Urinary bladder (tissue), 4 donors: ENCODE results near the gene NAXE. TPM values are rescaled to one million over a fixed set of nuclear protein-coding genes. Genes with fewer than 3 reads are reported as not detected.
A peak's percentile ranks its signal among the peaks of the same experiment; 100 is the strongest.
"Not testable (repeated sequence)": the region's sequence is repeated elsewhere in the genome, so short reads cannot be mapped to it uniquely, and the experiment has no call there.

ENCODE experiments used
- DNase-seq: peaks from one replicate; pipeline ENCODE4 v3.0.0-alpha.2; 2015; ENCODE audit errors: extremely low spot score
- H3K27ac ChIP-seq: one replicate; pipeline ENCODE4 v1.5.1; 2013; ENCODE audit warnings: low read depth, mild to moderate bottlenecking, moderate library complexity
- H3K36me3 ChIP-seq: one replicate; pipeline ENCODE4 v1.6.1; 2013; ENCODE audit warnings: mild to moderate bottlenecking, moderate library complexity; ENCODE audit not compliant: insufficient read depth
- H3K4me1 ChIP-seq: one replicate; pipeline ENCODE4 v1.6.1; 2013; ENCODE audit warnings: mild to moderate bottlenecking, moderate library complexity; ENCODE audit not compliant: insufficient read depth
- H3K4me3 ChIP-seq: one replicate; pipeline ENCODE4 v1.5.1; 2013; ENCODE audit warnings: low read depth, low read length
- WGBS: extraction: QIAGEN DNeasy Blood & Tissue Kit; methylation state at CpG from one replicate; pipeline ENCODE4 v1.1.7; 2013; 5-methylcytosine and 5-hydroxymethylcytosine counted together
- polyA plus RNA-seq: library from polyadenylated mRNA; stranded (reverse); fragments of 200-250 nt; gene quantifications from one replicate; pipeline ENCODE4 v1.2.3, GENCODE V29; 2013
- total RNA-seq: library from RNA; depleted of rRNA; stranded (reverse); fragments of >200 nt; gene quantifications from one replicate; pipeline ENCODE4 v1.2.3, GENCODE V29; 2014
- donor health status: healthy with polysubstance abuse.
- donor health status: healthy.

Gene NAXE
- total RNA-seq (27.3 TPM), polyA plus RNA-seq (84.1 TPM)

- Histone ChIP-seq H3K36me3 (no peaks in the 10 kb centered on the region), H3K27ac (peak within 1 kb of the TSS; percentile 79), H3K4me3 (peak within 1 kb of the TSS; percentile 60), H3K4me1 (no peaks in the 10 kb centered on the region)
- DNase-seq = no peak
- WGBS = under 1% methylated on average over 60 of the region's 60 CpGs
Observed at GRCh38 chr1:156591432-156592157, at the start of gene NAXE. Gene NAXE, plus strand, starts transcription at chr1:156591776. Its CDS starts 29 bp downstream, at chr1:156591805.

- no peaks in the 10 kb centered on the region for H3K36me3 ChIP-seq
- DNase-seq = no peak
- no peak overlapping the region for H3K27ac ChIP-seq
- 94% methylated on average over 1 of the region's 1 CpG for WGBS
- no peak overlapping the region for H3K4me3 ChIP-seq
- H3K4me1 ChIP-seq = no peaks in the 10 kb centered on the region
Observed at GRCh38 chr1:156543066-156543465, 48.5 kb upstream of the NAXE start.

GRCh38 chr1:156544592-156545102, 46.9 kb upstream of the NAXE start:
- 97% methylated on average over 3 of the region's 3 CpGs for WGBS
- no peak for DNase-seq
- Histone ChIP-seq H3K4me3 (no peak overlapping the region), H3K27ac (no peak overlapping the region), H3K36me3 (no peaks in the 10 kb centered on the region), H3K4me1 (no peaks in the 10 kb centered on the region)

DNA sequence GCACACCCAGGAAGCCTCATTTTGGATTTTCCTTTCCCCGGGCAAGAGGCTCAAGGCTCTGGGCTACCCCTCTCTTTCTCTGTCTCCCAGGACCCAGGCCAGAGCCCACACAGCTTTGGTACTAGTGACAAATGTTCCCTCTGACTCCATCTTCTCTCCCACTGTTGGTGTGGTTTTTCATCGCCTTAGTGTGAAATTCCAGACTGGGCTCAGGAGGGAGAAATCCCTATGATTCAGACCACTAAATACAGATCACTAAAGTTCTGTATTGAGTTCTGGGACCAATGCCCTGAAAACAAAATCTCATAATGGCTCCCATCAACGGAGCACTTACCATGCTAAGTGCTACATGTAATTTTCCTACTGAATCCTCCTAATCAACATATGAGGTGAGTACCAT, 45.3 kb upstream of the NAXE start:
- H3K36me3 ChIP-seq = no peaks in the 10 kb centered on the region
- no peak for DNase-seq
- 81% methylated on average over 3 of the region's 3 CpGs for WGBS

GRCh38 chr1:156547434-156547833, 44.1 kb upstream of the NAXE start:
- no peak overlapping the region for H3K27ac ChIP-seq
- H3K36me3 ChIP-seq = no peaks in the 10 kb centered on the region
- WGBS = 94% methylated on average over 4 of the region's 4 CpGs
- no peak for DNase-seq
- H3K4me3 ChIP-seq = no peak overlapping the region
- H3K4me1 ChIP-seq = no peaks in the 10 kb centered on the region

More for the DNA sequence above, 45.3 kb upstream of the NAXE start:
- Histone ChIP-seq H3K4me3 (no peak overlapping the region), H3K27ac (no peak overlapping the region), H3K4me1 (no peaks in the 10 kb centered on the region)

GRCh38 chr1:156547982-156548381, 43.6 kb upstream of the NAXE start:
- H3K4me3 ChIP-seq = no peak overlapping the region
- DNase-seq = no peak
- WGBS = 90% methylated on average over 9 of the region's 9 CpGs
- H3K36me3 ChIP-seq = no peaks in the 10 kb centered on the region
- no peaks in the 10 kb centered on the region for H3K4me1 ChIP-seq
- no peak overlapping the region for H3K27ac ChIP-seq

DNA sequence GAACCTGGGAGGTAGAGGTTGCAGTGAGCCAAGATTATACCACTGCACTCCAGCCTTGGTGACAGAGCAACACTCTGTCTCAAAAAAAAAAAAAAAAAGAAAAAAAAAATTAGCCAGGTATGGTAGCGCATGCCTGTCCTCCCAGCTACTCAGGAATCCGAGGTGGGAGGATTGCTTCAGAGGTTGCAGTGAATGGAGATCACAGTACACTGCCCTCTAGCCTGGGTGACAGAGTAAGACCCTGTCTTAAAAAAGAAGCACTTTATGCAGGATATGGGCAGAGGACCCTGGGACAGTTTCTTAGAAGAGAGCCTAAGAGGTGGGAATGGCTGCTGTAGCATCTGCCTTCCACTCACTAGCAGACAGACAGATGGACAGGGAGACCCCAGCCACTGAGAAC, 42.2 kb upstream of the NAXE start:
- no peak overlapping the region for H3K27ac ChIP-seq
- 81% methylated on average over 2 of the region's 2 CpGs for WGBS
- H3K4me3 ChIP-seq = no peak overlapping the region
- no peaks in the 10 kb centered on the region for H3K36me3 ChIP-seq
- no peaks in the 10 kb centered on the region for H3K4me1 ChIP-seq
- no peak for DNase-seq

GRCh38 chr1:156549831-156550230, 41.7 kb upstream of the NAXE start:
- Histone ChIP-seq H3K4me1 (no peaks in the 10 kb centered on the region), H3K27ac (no peak overlapping the region), H3K4me3 (no peak overlapping the region), H3K36me3 (no peaks in the 10 kb centered on the region)
- DNase-seq = no peak
- 96% methylated on average over 1 of the region's 1 CpG for WGBS

GRCh38 chr1:156550346-156550745, 41.2 kb upstream of the NAXE start:
- no peaks in the 10 kb centered on the region for H3K4me1 ChIP-seq
- no peak for DNase-seq
- H3K36me3 ChIP-seq = no peaks in the 10 kb centered on the region
- H3K27ac ChIP-seq = no peak overlapping the region
- 83% methylated on average over 5 of the region's 5 CpGs for WGBS
- H3K4me3 ChIP-seq = no peak overlapping the region

DNA sequence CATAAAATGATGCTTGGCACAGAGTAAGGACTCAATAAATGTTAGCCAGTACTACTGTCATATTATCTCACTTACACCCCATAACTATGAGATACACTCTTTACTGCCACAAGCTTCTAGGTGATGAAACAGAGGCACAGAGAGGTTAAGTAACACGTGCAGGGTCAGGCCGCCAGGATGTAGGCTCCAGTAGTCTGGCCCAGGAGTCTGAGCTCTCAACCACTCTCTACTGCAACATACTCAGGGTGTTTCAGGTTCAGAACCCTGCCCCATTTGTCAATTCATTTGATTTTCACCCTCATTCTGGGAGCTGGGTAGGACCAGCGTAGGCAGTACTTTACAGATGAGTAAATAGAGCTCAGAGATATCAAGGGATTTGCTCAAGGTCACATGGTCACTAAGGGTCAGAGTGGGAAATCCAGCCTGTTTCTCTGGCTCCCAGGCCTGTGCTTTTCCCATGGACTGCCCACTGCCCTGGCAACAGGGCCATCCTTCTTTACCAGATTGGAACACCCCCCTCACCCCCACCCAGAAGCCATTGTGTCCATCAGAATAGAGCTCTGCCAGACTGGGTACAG, 40.4 kb upstream of the NAXE start:
- no peak for DNase-seq
- no peaks in the 10 kb centered on the region for H3K4me1 ChIP-seq
- no peaks in the 10 kb centered on the region for H3K36me3 ChIP-seq
- 78% methylated on average over 3 of the region's 3 CpGs for WGBS
- no peak overlapping the region for H3K4me3 ChIP-seq
- H3K27ac ChIP-seq = no peak overlapping the region

GRCh38 chr1:156551869-156552268, 39.7 kb upstream of the NAXE start:
- Histone ChIP-seq H3K4me3 (no peak overlapping the region), H3K36me3 (no peaks in the 10 kb centered on the region), H3K4me1 (no peaks in the 10 kb centered on the region), H3K27ac (no peak overlapping the region)
- DNase-seq = no peak
- WGBS = 93% methylated on average over 6 of the region's 6 CpGs

DNA sequence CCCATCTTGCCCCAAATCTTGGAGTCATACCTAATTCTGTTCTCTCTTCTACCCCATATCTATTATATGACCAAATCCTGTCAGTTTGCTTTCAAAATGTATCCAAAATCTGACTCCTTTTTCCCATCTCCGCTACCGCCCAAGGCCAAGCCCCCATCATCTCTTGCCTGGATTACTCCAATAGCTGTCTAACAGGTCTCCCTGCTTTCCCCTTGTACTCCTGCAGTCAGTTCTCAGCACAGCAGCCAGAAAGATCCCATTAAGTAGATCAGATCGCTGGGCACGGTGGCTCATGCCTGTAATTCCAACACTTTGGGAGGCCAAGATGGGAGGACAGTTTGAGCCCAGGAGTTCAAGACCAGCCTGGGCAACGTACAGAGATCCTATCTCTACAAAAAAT, 39.1 kb upstream of the NAXE start:
- 78% methylated on average over 5 of the region's 5 CpGs for WGBS
- H3K4me1 ChIP-seq = no peaks in the 10 kb centered on the region
- DNase-seq = no peak
- no peak overlapping the region for H3K27ac ChIP-seq
- H3K36me3 ChIP-seq = no peaks in the 10 kb centered on the region
- no peak overlapping the region for H3K4me3 ChIP-seq

DNA sequence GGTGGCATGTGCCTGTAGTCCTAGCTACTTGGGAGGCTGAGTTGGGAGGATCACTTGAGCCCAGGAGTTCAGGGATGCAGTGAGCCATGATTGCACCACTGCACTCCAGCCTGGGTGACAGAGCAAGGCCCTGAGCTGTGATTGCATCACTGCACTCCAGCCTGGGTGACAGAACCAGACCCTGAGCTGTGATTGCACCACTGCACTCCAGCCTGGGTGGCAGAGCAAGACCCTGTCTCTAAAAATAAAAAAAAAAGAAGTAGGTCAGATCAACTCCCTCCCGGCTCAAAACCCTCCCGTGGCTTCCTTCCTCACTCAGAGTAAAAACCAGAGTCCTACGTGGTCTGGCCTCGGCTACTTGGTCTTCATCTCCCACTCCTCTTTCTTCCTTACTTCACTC, 38.6 kb upstream of the NAXE start:
- WGBS = 96% methylated on average over 4 of the region's 4 CpGs
- not testable (repeated sequence) for H3K27ac ChIP-seq, H3K36me3 ChIP-seq, H3K4me1 ChIP-seq, H3K4me3 ChIP-seq, DNase-seq

GRCh38 chr1:156553860-156554485, 37.6 kb upstream of the NAXE start:
- Histone ChIP-seq H3K27ac (no peak overlapping the region), H3K4me1 (no peaks in the 10 kb centered on the region), H3K4me3 (no peak overlapping the region), H3K36me3 (no peaks in the 10 kb centered on the region)
- no peak for DNase-seq
- WGBS = 83% methylated on average over 6 of the region's 6 CpGs
